Measurements from ENCODE around the gene ARFGAP3.

DNA sequence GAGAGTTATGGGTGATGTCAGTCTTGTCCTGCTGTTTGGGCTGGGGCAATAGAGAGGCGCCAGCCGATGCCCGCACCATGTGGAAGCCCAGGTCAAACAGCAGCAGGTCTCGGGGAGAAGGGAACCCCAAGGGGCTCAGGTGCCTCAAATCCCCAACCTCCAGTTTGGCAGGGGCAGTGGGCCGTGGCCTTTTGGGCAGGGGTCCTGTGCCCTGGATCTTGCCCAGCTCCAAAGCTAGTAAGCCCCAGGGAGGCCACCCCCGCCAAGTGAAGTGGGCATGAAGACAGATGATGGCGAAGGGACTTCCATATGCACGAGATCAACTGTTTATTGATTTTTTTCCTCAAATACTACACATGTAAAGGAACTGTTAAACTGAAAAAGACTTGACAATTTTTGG lies 12.4 kb upstream of the ARFGAP3 start:
- TF ChIP-seq CTCF (conservative IDR thresholded peaks at IDR 0.05; ENCODE audit: low read depth, low read length) (no peak), EZH2 (IDR thresholded peaks at IDR 0.05; ENCODE audit: borderline replicate concordance, low read depth, low read length, poor library complexity, severe bottlenecking) (no peak)
